Heart left ventricle (tissue), 16 donors: ENCODE data around the gene TMEM167B. TPM values are rescaled to one million over a fixed set of nuclear protein-coding genes. Genes with fewer than 3 reads are reported as not detected.

ENCODE experiments used
- ATAC-seq, 4 donors: fragments of 200-7000 bp; cut with Tn5 transposase; one replicate each; pipeline ENCODE4 v1.9.1; 2020 to 2022; ENCODE audit warnings: moderate library complexity in 4 of 4, mild to moderate bottlenecking in 3 of 4, moderate number of reproducible peaks in 1 of 4
- DNase-seq, 5 donors: peaks; one replicate each; pipeline ENCODE4 v3.0.0-alpha.2; 2020
- H3K27ac ChIP-seq, 12 donors: fragments of 200-600 bp; sonication (generic) in 4 of 12; one replicate each; pipeline versions ENCODE4 v1.5.0 to v1.8.0; 2016 to 2022; ENCODE audit warnings: mild to moderate bottlenecking in 2 of 12
- H3K27me3 ChIP-seq, 9 donors: fragments of 200-600 bp; sonication (generic) in 2 of 9; one replicate each; pipeline versions ENCODE4 v1.5.1 to v1.8.0; 2016 to 2022; ENCODE audit warnings: mild to moderate bottlenecking in 3 of 9
- H3K36me3 ChIP-seq, 9 donors: fragments of 200-600 bp; sonication (generic) in 2 of 9; one replicate each; pipeline versions ENCODE4 v1.5.0 to v1.8.0; 2018 to 2022; ENCODE audit warnings: mild to moderate bottlenecking in 2 of 9
- H3K4me1 ChIP-seq, 12 donors: fragments of 200-600 bp; sonication (generic) in 4 of 12; one replicate each; pipeline versions ENCODE4 v1.5.0 to v1.8.0; 2016 to 2022; ENCODE audit warnings: mild to moderate bottlenecking in 3 of 12
- H3K4me3 ChIP-seq, 12 donors: fragments of 200-600 bp; sonication (generic) in 4 of 12; one replicate each; pipeline versions ENCODE4 v1.5.0 to v1.8.0; 2017 to 2022; ENCODE audit warnings: mild to moderate bottlenecking in 9 of 12, moderate library complexity in 4 of 12
- H3K9me3 ChIP-seq, 12 donors: fragments of 200-600 bp; sonication (generic) in 4 of 12; one replicate each; pipeline versions ENCODE4 v1.5.0 to v1.8.0; 2016 to 2022; ENCODE audit warnings: mild to moderate bottlenecking in 1 of 12
- CTCF ChIP-seq, 12 donors: fragments of 200-600 bp; sonication (generic) in 4 of 12; IDR thresholded peaks; one replicate each; pipeline versions ENCODE4 v1.5.0 to v1.8.0; 2018 to 2022; ENCODE audit warnings: antibody characterized with exemption in 12 of 12, mild to moderate bottlenecking in 5 of 12
- POLR2A ChIP-seq, 2 donors: fragments of 450-650 bp; IDR thresholded peaks; one replicate each; pipeline ENCODE4 v1.6.1; 2017; ENCODE audit warnings: antibody characterized with exemption in 2 of 2, mild to moderate bottlenecking in 2 of 2, moderate library complexity in 2 of 2
- WGBS, 4 donors: extraction: QIAGEN DNeasy Blood & Tissue Kit in 2 of 4; methylation state at CpG; one replicate each; pipeline versions ENCODE4 v1.1.5 to v1.1.7; 2013 to 2018; 5-methylcytosine and 5-hydroxymethylcytosine counted together
- intact Hi-C, 10 donors: fragments of 100-400 bp; cut with DNase I; formaldehyde crosslinking; loops; one replicate each; pipeline versions ENCODE4 v1.11.1 to v1.14.2; 2022
- polyA plus RNA-seq, 2 donors: library from polyadenylated mRNA; stranded (reverse); fragments of 200-250 nt; gene quantifications; one replicate each; pipeline ENCODE4 v1.2.3, GENCODE V29; 2013
- total RNA-seq, 9 donors: library from RNA; depleted of rRNA in 2 of 9; stranded (reverse); fragments of >200 nt in 2 of 9; fragmentation: NEBNext Ultra II Directional in 3 of 9; extraction: Animal tissue kit (Norgen Biotek cat#: 25700) in 3 of 9; gene quantifications; one replicate each; pipeline versions ENCODE4 v1.1.0 to v1.2.4, GENCODE V29; 2016 to 2023
- donor health status: ischemic (EF 13 %, LVEDD 7.1; RV severe dilation, severe dysfunction).
- donor health status: healthy with polysubstance abuse.
- donor health status: DM: no; HTN: yes; CAD: no.
- donor health status: DM: no; HTN: no; CAD: no.
- donor health status: ischemic (EF 25% LVEDD 6.9; RV normal size, moderate dysfunction).
- donor health status: ischemic (EF 25% LVEDD 5.7; RV mildly dilated, moderate dysfunction).
- donor health status: healthy.
- donor health status: DM: yes; HTN: yes; CAD: no.
- donor health status: ischemic (EF 35%, LVEDD 5.7; RV mildly dilated, moderate dysfunction).
- donor health status: nonischemic (EF 11% LVEDD 7.7; RV severe dilation, severe dysfunction).
- donor health status: DM: yes; HTN: yes; CAD: no.
- donor health status: PGD.
- donor health status: ischemic (EF 29% LVEDD 5.4; RV normal size, mild dysfunction).
- donor health status: nonischemic (EF 23%, LVEDD 6.1; RV moderate dilation, normal function).

The TMEM167B gene
- total and polyA plus RNA-seq, 11 donors: 10.8 to 52.9 (median 27.3) TPM

- DNase-seq (no peak), ATAC-seq (peak in 3 of 4 donors; percentile 27 to 44 (median 43))
- no peaks in the 10 kb centered on the region for H3K27me3 ChIP-seq
- 38 to 62% (median 42%) methylated on average over 7 of the region's 7 CpGs for WGBS, 4 donors
- TF ChIP-seq CTCF (IDR thresholded peaks at IDR 0.05) (no peak), POLR2A (IDR thresholded peaks at IDR 0.05) (no peak)
- peaks cover 0 to 15% (median 10%) of the 10 kb centered on the region in 12 donors for H3K4me1 ChIP-seq
- intact Hi-C loops: no loop called here
- no peaks in the 10 kb centered on the region for H3K9me3 ChIP-seq
- H3K36me3 ChIP-seq: no peaks in the 10 kb centered on the region
- no peak overlapping the region for H3K27ac ChIP-seq
- H3K4me3 ChIP-seq: no peak overlapping the region
These were observed 43.9 kb downstream of the TMEM167B start for GRCh38 chr1:109134423-109134822.

- H3K4me3 ChIP-seq: no peak overlapping the region
- TF ChIP-seq CTCF (IDR thresholded peaks at IDR 0.05): no peak
- TF ChIP-seq POLR2A (IDR thresholded peaks at IDR 0.05): no peak
- intact Hi-C loops: no loop called here
- no peaks in the 10 kb centered on the region for H3K36me3 ChIP-seq
- no peak overlapping the region for H3K27ac ChIP-seq
- H3K27me3 ChIP-seq: no peaks in the 10 kb centered on the region
- H3K9me3 ChIP-seq: no peaks in the 10 kb centered on the region
- ATAC-seq (no peak), DNase-seq (no peak)
- H3K4me1 ChIP-seq: peaks cover 0 to 15% (median 10%) of the 10 kb centered on the region in 12 donors
- WGBS, 4 donors: 92 to 98% (median 93%) methylated on average over 3 of the region's 3 CpGs
These were observed 45.4 kb downstream of the TMEM167B start for GRCh38 chr1:109135940-109136339.

GRCh38 chr1:109136766-109137165 lies 46.2 kb downstream of the TMEM167B start:
- DNase-seq (no peak), ATAC-seq (no peak)
- no peaks in the 10 kb centered on the region for H3K36me3 ChIP-seq
- no peak overlapping the region for H3K4me3 ChIP-seq
- WGBS, 4 donors: 88 to 92% (median 91%) methylated on average over 6 of the region's 6 CpGs
- peaks cover 0 to 15% (median 10%) of the 10 kb centered on the region in 12 donors for H3K4me1 ChIP-seq
- no peaks in the 10 kb centered on the region for H3K9me3 ChIP-seq
- H3K27me3 ChIP-seq: no peaks in the 10 kb centered on the region
- H3K27ac ChIP-seq: no peak overlapping the region
- TF ChIP-seq POLR2A (IDR thresholded peaks at IDR 0.05) (no peak), CTCF (IDR thresholded peaks at IDR 0.05) (no peak)
- intact Hi-C loops: no loop called here

- intact Hi-C loops: no loop called here
- H3K9me3 ChIP-seq: no peaks in the 10 kb centered on the region
- no peaks in the 10 kb centered on the region for H3K36me3 ChIP-seq
- ATAC-seq (no peak), DNase-seq (no peak)
- no peak for TF ChIP-seq CTCF (IDR thresholded peaks at IDR 0.05)
- H3K27me3 ChIP-seq: no peaks in the 10 kb centered on the region
- H3K4me3 ChIP-seq: no peak overlapping the region
- no peak overlapping the region for H3K27ac ChIP-seq
- WGBS, 4 donors: 78 to 98% (median 92%) methylated on average over 3 of the region's 3 CpGs
- peaks cover 0 to 15% (median 10%) of the 10 kb centered on the region in 12 donors for H3K4me1 ChIP-seq
These were observed 47.4 kb downstream of the TMEM167B start for GRCh38 chr1:109137958-109138357.
